Naive thymus-derived CD4-positive, alpha-beta T cell (primary cell): ENCODE results near the gene STARD10. TPM values are rescaled to one million over a fixed set of nuclear protein-coding genes. Genes with fewer than 3 reads are reported as not detected.

Experiments
- ATAC-seq: fragments of 150-1000 bp; cut with Tn5 transposase; 2 replicates; pipeline ENCODE4 v1.10.0; 2021; ENCODE audit warnings: mild to moderate bottlenecking, moderate library complexity
- CTCF ChIA-PET: fragments of 350-600 bp; sonication (Branson Sonifier 250); formaldehyde crosslinking; loops from one replicate; lab custom pipeline; 2021; ENCODE audit warnings: antibody characterized with exemption; lab: Charles Lee
- POLR2A ChIA-PET: fragments of 350-600 bp; sonication (Branson Sonifier 250); formaldehyde crosslinking; loops from one replicate; lab custom pipeline; 2021; ENCODE audit warnings: antibody characterized with exemption, inconsistent platforms; lab: Charles Lee
- DNase-seq, 9 donors: peaks; one replicate each; pipeline versions ENCODE4 v3.0.0 to v3.0.0-alpha.2; 2020 to 2022; ENCODE audit warnings: mixed read lengths in 1 of 9
- H3K27ac ChIP-seq: one replicate; pipeline ENCODE4 v1.7.0; 2013; ENCODE audit warnings: mild to moderate bottlenecking, low read depth, low read length, moderate library complexity
- H3K27me3 ChIP-seq, 2 donors: one replicate each; pipeline ENCODE4 v1.7.0; 2013; ENCODE audit warnings: low read length in 2 of 2, mild to moderate bottlenecking in 2 of 2, moderate library complexity in 2 of 2; ENCODE audit not compliant: control insufficient read depth in 2 of 2, insufficient read depth in 2 of 2
- H3K36me3 ChIP-seq, 3 experiments: 1 replicate in 2 of 3; 2 replicates in 1 of 3; pipeline ENCODE4 v1.7.0; 2013; ENCODE audit warnings: low read length in 3 of 3, mild to moderate bottlenecking in 3 of 3, moderate library complexity in 1 of 3; ENCODE audit not compliant: insufficient read depth in 3 of 3, control insufficient read depth in 2 of 3
- H3K4me1 ChIP-seq, 2 donors: one replicate each; pipeline ENCODE4 v1.7.0; 2013; ENCODE audit warnings: low read length in 2 of 2, mild to moderate bottlenecking in 2 of 2, moderate library complexity in 1 of 2; ENCODE audit not compliant: control insufficient read depth in 2 of 2, insufficient read depth in 2 of 2
- H3K4me3 ChIP-seq: 2 replicates; pipeline ENCODE4 v1.7.0; 2013; ENCODE audit warnings: mild to moderate bottlenecking, low read length
- H3K9me3 ChIP-seq, 3 experiments: 1 replicate in 2 of 3; 2 replicates in 1 of 3; pipeline ENCODE4 v1.7.0; 2013; ENCODE audit warnings: low read length in 3 of 3; ENCODE audit not compliant: control insufficient read depth in 2 of 3
- H3K27ac Mint-ChIP-seq, 9 donors: one replicate each; pipeline ENCODE4 v1.8.0; 2020 to 2022; ENCODE audit warnings: mixed read lengths in 9 of 9, mild to moderate bottlenecking in 8 of 9, moderate library complexity in 5 of 9, inconsistent platforms in 2 of 9
- H3K27me3 Mint-ChIP-seq, 5 donors: one replicate each; pipeline ENCODE4 v1.8.0; 2021 to 2022; ENCODE audit warnings: mixed read lengths in 5 of 5, mild to moderate bottlenecking in 1 of 5
- H3K36me3 Mint-ChIP-seq, 5 donors: one replicate each; pipeline ENCODE4 v1.8.0; 2020 to 2022; ENCODE audit warnings: mixed read lengths in 5 of 5, mild to moderate bottlenecking in 3 of 5, inconsistent platforms in 1 of 5
- H3K4me1 Mint-ChIP-seq, 7 donors: one replicate each; pipeline ENCODE4 v1.8.0; 2020 to 2022; ENCODE audit warnings: mixed read lengths in 7 of 7, mild to moderate bottlenecking in 3 of 7, inconsistent platforms in 1 of 7
- H3K4me3 Mint-ChIP-seq, 10 donors: one replicate each; pipeline ENCODE4 v1.8.0; 2020 to 2022; ENCODE audit warnings: mild to moderate bottlenecking in 10 of 10, mixed read lengths in 10 of 10, moderate library complexity in 6 of 10, inconsistent platforms in 2 of 10
- H3K9me3 Mint-ChIP-seq, 11 donors: one replicate each; pipeline ENCODE4 v1.8.0; 2020 to 2022; ENCODE audit warnings: mixed read lengths in 11 of 11, mild to moderate bottlenecking in 4 of 11, inconsistent platforms in 1 of 11, moderate library complexity in 1 of 11
- intact Hi-C, 2 donors: fragments of 100-400 bp; cut with micrococcal nuclease; formaldehyde crosslinking; loops; one replicate each; pipeline ENCODE4 v1.15.1; 2023
- polyA plus RNA-seq, 2 donors: library from polyadenylated mRNA; unstranded; fragments of 300-500 nt; fragmentation: Illumina TruSeq; gene quantifications; one replicate each; pipeline ENCODE4 v1.2.3, GENCODE V29; 2021
- total RNA-seq, 6 experiments: library from RNA in 5 of 6; stranded (reverse) in 5 of 6; gene quantifications; 1 replicate in 5 of 6; 2 replicates in 1 of 6; pipeline ENCODE4 v1.2.3 and lab custom pipeline; 2021 to 2026

The STARD10 gene
- total and polyA plus RNA-seq, 7 experiments from 2014 or later = 10.9 to 26.1 (median 18.4) TPM

DNA sequence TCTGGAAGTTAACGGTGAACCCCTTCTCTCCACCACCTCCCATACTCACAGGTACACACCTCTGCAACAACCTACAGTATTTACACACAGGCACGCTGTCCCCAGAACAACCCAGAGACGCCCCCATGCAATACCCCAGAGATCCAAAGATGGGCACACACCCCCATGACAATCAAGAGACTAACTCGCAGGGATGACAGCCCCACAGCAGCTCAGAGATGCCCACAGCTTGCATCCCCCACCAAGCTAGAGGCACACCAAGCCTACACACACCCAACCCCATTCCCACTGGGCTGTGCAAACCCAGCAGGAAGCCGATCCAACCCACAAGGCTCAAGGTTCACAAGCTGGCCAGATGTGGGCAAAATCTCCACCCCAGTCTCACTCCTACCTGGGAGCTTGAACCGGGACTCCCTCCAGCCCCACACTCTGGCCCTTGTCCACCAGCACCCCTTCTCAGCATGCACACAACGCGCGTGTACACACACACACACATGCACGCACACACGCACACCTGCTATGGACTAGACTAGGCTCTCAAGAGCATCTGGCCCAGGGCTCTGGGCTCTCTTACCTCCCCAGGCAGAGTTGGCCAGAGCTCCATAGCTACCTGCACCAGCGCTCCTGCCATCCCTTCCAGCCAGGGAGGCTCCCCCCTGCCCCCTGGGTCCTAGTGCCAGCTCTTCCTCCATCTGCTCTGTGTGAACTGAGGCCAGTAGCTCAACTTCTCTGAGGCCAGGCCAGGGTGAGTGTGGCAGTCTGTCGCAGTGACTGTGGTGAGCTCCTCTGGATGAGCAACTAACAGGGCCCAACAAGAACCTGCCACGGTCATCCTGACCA lies 11.5 kb downstream of the STARD10 start:
- ChIA-PET POLR2A (interaction anchor here (1.1 to 2.7 kb wide), 3 partner anchors 11 to 59 kb away, joined by 6 to 16 read pairs (median 15); partner anchors contain the start of gene STARD10), CTCF (interaction anchor here (0.6 to 1.8 kb wide), 7 partner anchors 10 to 553 kb away, joined by 3 to 10 read pairs (median 3); partner anchors contain the start of genes CLPB and STARD10)
- H3K27me3 ChIP-seq = no peaks in the 10 kb centered on the region
- no peaks in the 10 kb centered on the region for H3K9me3 ChIP-seq
- H3K4me1 Mint-ChIP-seq = peaks cover 22 to 29% (median 26%) of the 10 kb centered on the region in 7 donors
- peaks cover 7 to 14% of the 10 kb centered on the region in 2 donors for H3K4me1 ChIP-seq
- DNase-seq (no peak), ATAC-seq (peak; percentile 23)
- H3K4me3 ChIP-seq = peak overlapping the region; percentile 49
- peaks cover 0 to 6% (median 0%) of the 10 kb centered on the region in 5 donors for H3K27me3 Mint-ChIP-seq
- no peaks in the 10 kb centered on the region for H3K36me3 ChIP-seq
- H3K27ac ChIP-seq = peak overlapping the region; percentile 50
- peak overlapping the region; percentile 73 to 89 (median 84) for H3K4me3 Mint-ChIP-seq
- H3K36me3 Mint-ChIP-seq = peaks cover 0 to 4% (median 0%) of the 10 kb centered on the region in 5 donors
- peak overlapping the region; percentile 23 to 84 (median 62) for H3K27ac Mint-ChIP-seq
- intact Hi-C loops = loop anchor here in 1 of 2 donors (1.0 kb wide), 1 partner anchor 31 kb away; no protein-coding TSS in a partner anchor
- H3K9me3 Mint-ChIP-seq = no peaks in the 10 kb centered on the region

DNA sequence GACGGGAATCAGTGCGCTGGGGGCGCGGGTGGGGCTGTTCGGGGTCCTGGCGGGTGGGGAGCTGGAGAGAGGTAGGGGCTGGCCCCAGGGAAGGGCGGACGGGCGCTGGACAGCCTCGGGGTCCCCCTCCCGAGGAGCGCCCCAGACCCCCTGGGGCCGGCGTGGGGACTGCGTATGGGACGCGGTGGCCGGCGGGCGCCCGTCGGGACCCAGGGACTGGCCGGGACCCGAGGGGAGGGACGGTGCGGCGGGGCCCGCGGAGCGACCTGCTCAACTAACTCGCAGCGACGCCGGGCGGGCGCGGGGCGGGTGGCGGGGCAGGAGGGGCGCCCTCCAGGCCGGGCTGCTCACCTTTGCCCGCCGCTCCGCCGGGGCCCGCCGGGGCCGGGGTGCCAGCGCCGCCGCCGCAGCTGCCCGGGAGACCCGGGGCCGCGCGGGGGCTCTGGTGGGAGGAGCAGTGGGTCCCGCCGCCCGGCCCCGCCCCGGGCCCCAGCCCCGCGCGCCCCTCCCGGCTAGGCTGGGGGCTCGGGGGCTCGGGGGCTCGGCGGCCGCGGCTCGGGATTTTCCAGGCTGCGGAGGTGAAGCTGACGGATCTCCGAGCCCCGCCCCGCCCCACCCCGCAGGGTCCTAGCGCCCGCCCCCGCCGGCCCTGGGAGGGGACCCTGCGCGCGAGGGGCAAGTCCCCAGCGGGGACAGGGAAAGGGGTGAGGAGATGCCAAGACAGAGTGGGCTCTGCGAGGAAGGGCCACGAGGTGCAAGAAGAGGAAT lies 12.3 kb downstream of the STARD10 start:
- H3K36me3 ChIP-seq = no peaks in the 10 kb centered on the region
- Mint-ChIP-seq H3K27ac (peak overlapping the region in 8 of 9 donors; percentile 11 to 84 (median 68)), H3K9me3 (no peaks in the 10 kb centered on the region), H3K4me3 (peak overlapping the region; percentile 73 to 89 (median 84)), H3K36me3 (peaks cover 0 to 4% (median 0%) of the 10 kb centered on the region in 5 donors), H3K4me1 (peaks cover 23 to 34% (median 27%) of the 10 kb centered on the region in 7 donors), H3K27me3 (peaks cover 0 to 6% (median 0%) of the 10 kb centered on the region in 5 donors)
- ChIA-PET POLR2A (interaction anchor here (1.1 to 2.7 kb wide), 3 partner anchors 11 to 59 kb away, joined by 6 to 16 read pairs (median 15); partner anchors contain the start of gene STARD10), CTCF (interaction anchor here (0.5 to 1.8 kb wide), 6 partner anchors 11 to 347 kb away, joined by 3 to 10 read pairs (median 4); partner anchors contain the start of genes CLPB and STARD10)
- ATAC-seq (peak; percentile 92), DNase-seq (peak; percentile 39 to 68 (median 49))
- intact Hi-C loops = loop anchor here (1.0 to 2.0 kb wide), 5 partner anchors 12 to 33 kb away; partner anchors contain the start of genes ARAP1 (in 2 of the 2) and ATG16L2 (in 1 of the 2)
- H3K4me1 ChIP-seq = peaks cover 7 to 14% of the 10 kb centered on the region in 2 donors
- no peaks in the 10 kb centered on the region for H3K27me3 ChIP-seq
- peak overlapping the region; percentile 52 for H3K4me3 ChIP-seq
- no peaks in the 10 kb centered on the region for H3K9me3 ChIP-seq
- H3K27ac ChIP-seq = peak overlapping the region; percentile 71

DNA sequence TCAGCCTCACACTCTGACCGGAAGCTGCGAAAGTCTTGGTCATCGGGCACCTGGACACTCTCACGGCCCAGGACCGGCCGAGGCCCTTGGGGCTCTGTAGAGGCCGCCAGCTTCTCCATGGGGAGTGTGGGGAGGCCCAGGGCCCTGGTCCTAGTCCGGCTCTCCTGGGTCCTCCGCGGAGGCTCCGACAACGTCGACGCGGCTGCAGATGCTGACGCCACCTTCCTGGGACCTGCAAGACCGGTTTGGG lies 12.9 kb downstream of the STARD10 start:
- peak overlapping the region; percentile 26 to 85 (median 65) for H3K4me3 Mint-ChIP-seq
- H3K9me3 ChIP-seq = no peaks in the 10 kb centered on the region
- DNase-seq (no peak), ATAC-seq (no peak)
- ChIA-PET POLR2A (interaction anchor here (2.3 to 2.7 kb wide), 2 partner anchors 12 to 58 kb away, joined by 15 to 16 read pairs; no protein-coding TSS in a partner anchor), CTCF (interaction anchor here (0.5 kb wide), 1 partner anchor 205 kb away, joined by 3 read pairs; no protein-coding TSS in a partner anchor)
- H3K27me3 Mint-ChIP-seq = peaks cover 0 to 6% (median 0%) of the 10 kb centered on the region in 5 donors
- H3K36me3 Mint-ChIP-seq = peaks cover 0 to 4% (median 0%) of the 10 kb centered on the region in 5 donors
- H3K4me3 ChIP-seq = peak overlapping the region; percentile 52
- H3K27ac ChIP-seq = peak overlapping the region; percentile 71
- H3K4me1 ChIP-seq = peaks cover 7 to 14% of the 10 kb centered on the region in 2 donors
- H3K4me1 Mint-ChIP-seq = peaks cover 23 to 35% (median 31%) of the 10 kb centered on the region in 7 donors
- H3K36me3 ChIP-seq = no peaks in the 10 kb centered on the region
- H3K27me3 ChIP-seq = no peaks in the 10 kb centered on the region
- intact Hi-C loops = loop anchor here (1.0 to 2.0 kb wide), 4 partner anchors 12 to 33 kb away; partner anchors contain the start of genes ARAP1 (in 2 of the 2) and ATG16L2 (in 1 of the 2)
- H3K9me3 Mint-ChIP-seq = no peaks in the 10 kb centered on the region
- H3K27ac Mint-ChIP-seq = peak overlapping the region in 2 of 9 donors; percentile 65 to 71

DNA sequence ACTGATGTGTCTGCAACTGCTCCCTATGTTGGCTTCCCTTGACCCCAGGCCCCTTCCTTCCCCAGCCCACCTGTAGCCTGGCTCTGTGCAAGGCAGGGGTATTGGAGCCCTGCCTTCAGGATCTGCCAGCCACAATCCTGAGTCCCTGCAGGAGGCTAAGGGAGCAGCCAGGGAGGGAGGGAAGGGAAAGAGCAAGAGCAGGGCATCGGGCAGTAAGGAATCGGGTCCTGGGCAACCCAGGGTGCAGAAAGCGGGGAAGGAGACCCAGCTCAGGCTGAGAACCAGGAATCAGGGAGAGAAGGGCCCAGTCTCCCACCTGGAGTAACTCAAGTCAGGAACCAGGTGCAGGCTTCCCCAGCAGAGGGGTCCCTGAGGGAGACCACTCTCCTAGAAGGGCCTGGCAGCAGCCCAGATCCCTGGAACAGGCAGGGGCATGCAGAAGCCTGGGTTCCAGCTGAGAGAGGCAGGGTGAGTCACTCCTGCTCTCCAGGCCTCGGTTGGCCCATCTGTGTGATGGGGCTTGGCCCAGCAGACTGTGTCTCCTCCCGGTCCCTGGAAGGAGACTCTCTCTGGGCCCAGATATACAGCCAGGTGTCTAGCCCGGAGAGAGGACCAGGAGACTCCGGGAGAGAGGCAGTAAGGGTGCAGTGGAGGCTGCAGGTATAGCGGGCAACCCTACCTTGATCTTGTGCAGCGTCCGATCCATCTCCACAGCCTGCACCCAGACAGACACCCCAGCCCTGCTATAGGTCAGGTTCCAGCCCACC lies 13.4 kb downstream of the STARD10 start:
- Mint-ChIP-seq H3K36me3 (peaks cover 0 to 4% (median 0%) of the 10 kb centered on the region in 5 donors), H3K4me1 (peaks cover 23 to 36% (median 35%) of the 10 kb centered on the region in 7 donors), H3K27me3 (peaks cover 0 to 6% (median 0%) of the 10 kb centered on the region in 5 donors), H3K4me3 (peak overlapping the region; percentile 26 to 85 (median 65)), H3K27ac (peak overlapping the region in 4 of 9 donors; percentile 11 to 65 (median 42)), H3K9me3 (no peaks in the 10 kb centered on the region)
- ChIA-PET POLR2A (interaction anchor here (0.8 to 2.7 kb wide), 3 partner anchors 12 to 58 kb away, joined by 3 to 15 read pairs (median 5); no protein-coding TSS in a partner anchor), CTCF (no interaction called here)
- ATAC-seq (no peak), DNase-seq (no peak)
- intact Hi-C loops = loop anchor here (1.0 to 2.0 kb wide), 4 partner anchors 13 to 34 kb away; partner anchors contain the start of genes ARAP1 (in 2 of the 2) and ATG16L2 (in 1 of the 2)
- H3K27ac ChIP-seq = no peak overlapping the region
- peak overlapping the region; percentile 52 for H3K4me3 ChIP-seq
- peaks cover 7 to 14% of the 10 kb centered on the region in 2 donors for H3K4me1 ChIP-seq
- H3K36me3 ChIP-seq = no peaks in the 10 kb centered on the region
- no peaks in the 10 kb centered on the region for H3K9me3 ChIP-seq
- no peaks in the 10 kb centered on the region for H3K27me3 ChIP-seq

DNA sequence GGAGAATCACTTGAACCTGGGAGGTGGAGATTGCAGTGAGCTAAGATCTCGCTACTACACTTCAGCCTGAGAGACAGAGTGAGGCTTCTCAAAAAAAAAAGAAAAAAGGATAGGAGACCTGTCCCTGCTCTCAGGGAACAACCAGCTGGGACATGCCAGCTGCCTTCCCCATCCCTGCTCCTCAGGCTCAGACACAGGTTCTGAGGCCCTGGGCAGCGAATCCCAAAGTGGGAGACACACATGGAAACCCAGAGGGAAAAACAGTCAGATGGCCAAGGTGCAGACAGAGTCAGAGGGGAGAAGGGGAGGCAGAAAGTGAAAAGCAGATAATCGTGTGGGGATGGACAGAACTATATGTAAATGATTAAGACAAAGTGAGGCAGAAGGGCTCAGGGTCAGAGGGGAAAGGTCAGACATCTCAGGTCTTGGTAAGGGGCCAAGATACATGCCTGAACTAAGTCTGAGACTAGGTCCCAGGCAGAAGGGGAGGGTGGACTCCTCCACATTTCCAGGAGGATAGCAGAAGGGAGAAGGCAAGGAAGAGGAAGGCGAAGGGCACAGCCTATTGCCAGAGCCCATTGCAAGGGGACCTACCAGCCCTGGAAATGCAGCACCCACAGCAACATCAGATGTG lies 14.2 kb downstream of the STARD10 start:
- peak overlapping the region in 8 of 9 donors; percentile 0 to 82 (median 24) for H3K27ac Mint-ChIP-seq
- CTCF ChIA-PET = no interaction called here

More for the DNA sequence above, 14.2 kb downstream of the STARD10 start:
- POLR2A ChIA-PET = interaction anchor here (0.8 to 1.5 kb wide), 2 partner anchors 13 to 38 kb away, joined by 3 to 5 read pairs; no protein-coding TSS in a partner anchor
- Mint-ChIP-seq H3K36me3 (peaks cover 0 to 4% (median 0%) of the 10 kb centered on the region in 5 donors), H3K4me3 (peak overlapping the region; percentile 26 to 85 (median 67)), H3K27me3 (peaks cover 0 to 6% (median 0%) of the 10 kb centered on the region in 5 donors), H3K4me1 (peaks cover 23 to 44% (median 35%) of the 10 kb centered on the region in 7 donors), H3K9me3 (no peaks in the 10 kb centered on the region)
- Histone ChIP-seq H3K4me3 (no peak overlapping the region), H3K36me3 (no peaks in the 10 kb centered on the region), H3K4me1 (peaks cover 7 to 14% of the 10 kb centered on the region in 2 donors), H3K27me3 (no peaks in the 10 kb centered on the region), H3K9me3 (no peaks in the 10 kb centered on the region), H3K27ac (no peak overlapping the region)
- no peak for DNase-seq
- intact Hi-C loops = loop anchor here in 1 of 2 donors (2.0 kb wide), 1 partner anchor 27 kb away; the partner anchor contains the start of gene ARAP1
- no peak for ATAC-seq
